ENCODE results near the gene ARAP2. TPM values are rescaled to one million over a fixed set of nuclear protein-coding genes. Genes with fewer than 3 reads are reported as not detected.

Gene ARAP2
- total RNA-seq, 5 donors from 2014 or later (not counting 1 experiment from before 2014, with no cell fraction given) = 41.2 to 94.3 (median 61.0) TPM

- Mint-ChIP-seq H3K27ac (peak overlapping the region in 1 of 2 donors; percentile 25), H3K4me3 (no peak overlapping the region), H3K27me3 (no peaks in the 10 kb centered on the region), H3K36me3 (no peaks in the 10 kb centered on the region), H3K4me1 (peaks cover 37 to 43% (median 41%) of the 10 kb centered on the region in 3 donors), H3K9me3 (no peaks in the 10 kb centered on the region)
- Histone ChIP-seq H3K4me1 (ENCODE audit: control insufficient read depth in 1 of 2, extremely low read depth in 1 of 2, insufficient read depth in 2 of 2, low read length in 2 of 2) (peaks cover 8 to 21% of the 10 kb centered on the region in 2 experiments), H3K27me3 (replicated peaks in 1 of 2; ENCODE audit: control insufficient read depth in 2 of 2, extremely low read depth in 1 of 2, insufficient read depth in 2 of 2, low read length in 1 of 2) (no peaks in the 10 kb centered on the region), H3K27ac (ENCODE audit: low read length) (peak overlapping the region; percentile 59), H3K36me3 (ENCODE audit: control insufficient read depth in 2 of 2, extremely low read depth in 1 of 2, insufficient read depth in 1 of 2, low read length in 1 of 2) (no peaks in the 10 kb centered on the region), H3K9me3 (no peaks in the 10 kb centered on the region), H3K4me3 (ENCODE audit: control insufficient read depth in 1 of 2, extremely low read depth in 1 of 2, low read length in 1 of 2) (no peak overlapping the region)
- DNase-seq = peak in 1 of 35 experiments; percentile 48
- POLR2A ChIA-PET = interaction anchor here (0.6 to 2.0 kb wide), 10 partner anchors 9 to 126 kb away, joined by 3 to 15 read pairs (median 4); partner anchors contain the start of gene ARAP2 (in 1 of the 2)
- WGBS (ENCODE audit: insufficient coverage) = no CpG with 5 or more reads among the region's 2 CpGs
- ATAC-seq (replicated peaks in 1 of 4) = peak in 1 of 4 experiments; percentile 21
- CTCF ChIA-PET = interaction anchor here (0.8 to 1.6 kb wide), 9 partner anchors 9 to 132 kb away, joined by 3 to 10 read pairs (median 5); partner anchors contain the start of gene ARAP2 (in 1 of the 2)
These were observed 23.4 kb upstream of the ARAP2 start for GRCh38 chr4:36267486-36268268.

- H3K27me3 ChIP-seq (replicated peaks in 1 of 2; ENCODE audit: control insufficient read depth in 2 of 2, extremely low read depth in 1 of 2, insufficient read depth in 2 of 2, low read length in 1 of 2) = no peaks in the 10 kb centered on the region
- Mint-ChIP-seq H3K27ac (peak overlapping the region in 1 of 2 donors; percentile 25), H3K27me3 (no peaks in the 10 kb centered on the region), H3K4me3 (no peak overlapping the region), H3K36me3 (no peaks in the 10 kb centered on the region), H3K9me3 (no peaks in the 10 kb centered on the region), H3K4me1 (peaks cover 31 to 37% (median 34%) of the 10 kb centered on the region in 3 donors)
- H3K4me3 ChIP-seq (ENCODE audit: control insufficient read depth in 1 of 2, extremely low read depth in 1 of 2, low read length in 1 of 2) = no peak overlapping the region
- no peak for DNase-seq
- 100% methylated on average over 1 of the region's 2 CpGs for WGBS (ENCODE audit: insufficient coverage)
- no peak for ATAC-seq (replicated peaks in 1 of 4)
- H3K9me3 ChIP-seq = no peaks in the 10 kb centered on the region
- ChIA-PET POLR2A (interaction anchor here in 1 of 2 donors (0.6 kb wide), 1 partner anchor 67 kb away, joined by 3 read pairs; no protein-coding TSS in a partner anchor), CTCF (interaction anchor here in 1 of 2 donors (1.0 kb wide), 1 partner anchor 16 kb away, joined by 4 read pairs; no protein-coding TSS in a partner anchor)
- H3K36me3 ChIP-seq (ENCODE audit: control insufficient read depth in 2 of 2, extremely low read depth in 1 of 2, insufficient read depth in 1 of 2, low read length in 1 of 2) = no peaks in the 10 kb centered on the region
- H3K4me1 ChIP-seq (ENCODE audit: control insufficient read depth in 1 of 2, extremely low read depth in 1 of 2, insufficient read depth in 2 of 2, low read length in 2 of 2) = peaks cover 5 to 16% of the 10 kb centered on the region in 2 experiments
- H3K27ac ChIP-seq (ENCODE audit: low read length) = no peak overlapping the region
These were observed 20.0 kb upstream of the ARAP2 start for GRCh38 chr4:36264207-36264826.

GRCh38 chr4:36260731-36261130 is 16.4 kb upstream of the ARAP2 start:
- CTCF ChIA-PET = no interaction called here
- no peak for DNase-seq
- no peaks in the 10 kb centered on the region for H3K36me3 ChIP-seq (ENCODE audit: control insufficient read depth in 2 of 2, extremely low read depth in 1 of 2, insufficient read depth in 1 of 2, low read length in 1 of 2)
- H3K4me1 ChIP-seq (ENCODE audit: control insufficient read depth in 1 of 2, extremely low read depth in 1 of 2, insufficient read depth in 2 of 2, low read length in 2 of 2) = peaks cover 12 to 13% of the 10 kb centered on the region in 2 experiments
- no peak for ATAC-seq (replicated peaks in 1 of 4)
- no peaks in the 10 kb centered on the region for H3K27me3 ChIP-seq (replicated peaks in 1 of 2; ENCODE audit: control insufficient read depth in 2 of 2, extremely low read depth in 1 of 2, insufficient read depth in 2 of 2, low read length in 1 of 2)
- Mint-ChIP-seq H3K4me3 (no peak overlapping the region), H3K27me3 (no peaks in the 10 kb centered on the region), H3K36me3 (no peaks in the 10 kb centered on the region), H3K4me1 (peaks cover 16 to 25% (median 21%) of the 10 kb centered on the region in 3 donors), H3K27ac (no peak overlapping the region), H3K9me3 (peaks cover 0 to 3% (median 0%) of the 10 kb centered on the region in 3 donors)
- WGBS (ENCODE audit: insufficient coverage) = 99% methylated on average over 5 of the region's 5 CpGs
- POLR2A ChIA-PET = no interaction called here
- H3K27ac ChIP-seq (ENCODE audit: low read length) = no peak overlapping the region
- H3K9me3 ChIP-seq = no peaks in the 10 kb centered on the region
- H3K4me3 ChIP-seq (ENCODE audit: control insufficient read depth in 1 of 2, extremely low read depth in 1 of 2, low read length in 1 of 2) = no peak overlapping the region

GRCh38 chr4:36256398-36256891 is 12.1 kb upstream of the ARAP2 start:
- Mint-ChIP-seq H3K4me1 (peaks cover 38 to 46% (median 42%) of the 10 kb centered on the region in 3 donors), H3K36me3 (no peaks in the 10 kb centered on the region), H3K9me3 (peaks cover 0 to 3% (median 0%) of the 10 kb centered on the region in 3 donors), H3K27me3 (no peaks in the 10 kb centered on the region), H3K27ac (peak overlapping the region; percentile 90 to 91), H3K4me3 (peak overlapping the region; percentile 22 to 65 (median 29))
- ATAC-seq (replicated peaks in 1 of 4) = no peak
- DNase-seq = no peak
- 50% methylated on average over 1 of the region's 6 CpGs for WGBS (ENCODE audit: insufficient coverage)
- Histone ChIP-seq H3K27ac (ENCODE audit: low read length) (peak overlapping the region; percentile 75), H3K9me3 (no peaks in the 10 kb centered on the region), H3K36me3 (ENCODE audit: control insufficient read depth in 2 of 2, extremely low read depth in 1 of 2, insufficient read depth in 1 of 2, low read length in 1 of 2) (no peaks in the 10 kb centered on the region), H3K4me1 (ENCODE audit: control insufficient read depth in 1 of 2, extremely low read depth in 1 of 2, insufficient read depth in 2 of 2, low read length in 2 of 2) (peaks cover 19 to 30% of the 10 kb centered on the region in 2 experiments), H3K27me3 (replicated peaks in 1 of 2; ENCODE audit: control insufficient read depth in 2 of 2, extremely low read depth in 1 of 2, insufficient read depth in 2 of 2, low read length in 1 of 2) (no peaks in the 10 kb centered on the region), H3K4me3 (ENCODE audit: control insufficient read depth in 1 of 2, extremely low read depth in 1 of 2, low read length in 1 of 2) (no peak overlapping the region)
- POLR2A ChIA-PET = no interaction called here
- CTCF ChIA-PET = interaction anchor here in 1 of 2 donors (1.0 kb wide), 1 partner anchor 12 kb away, joined by 5 read pairs; no protein-coding TSS in a partner anchor

GRCh38 chr4:36255577-36255976 is 11.3 kb upstream of the ARAP2 start:
- Mint-ChIP-seq H3K4me1 (peaks cover 38 to 50% (median 42%) of the 10 kb centered on the region in 3 donors), H3K4me3 (peak overlapping the region; percentile 61 to 65 (median 64)), H3K9me3 (peaks cover 0 to 3% (median 0%) of the 10 kb centered on the region in 3 donors), H3K36me3 (no peaks in the 10 kb centered on the region), H3K27ac (peak overlapping the region; percentile 88 to 96), H3K27me3 (no peaks in the 10 kb centered on the region)
- H3K9me3 ChIP-seq = no peaks in the 10 kb centered on the region
- no peaks in the 10 kb centered on the region for H3K27me3 ChIP-seq (replicated peaks in 1 of 2; ENCODE audit: control insufficient read depth in 2 of 2, extremely low read depth in 1 of 2, insufficient read depth in 2 of 2, low read length in 1 of 2)
- peaks cover 19 to 30% of the 10 kb centered on the region in 2 experiments for H3K4me1 ChIP-seq (ENCODE audit: control insufficient read depth in 1 of 2, extremely low read depth in 1 of 2, insufficient read depth in 2 of 2, low read length in 2 of 2)
- ChIA-PET POLR2A (interaction anchor here (0.7 to 2.2 kb wide), 4 partner anchors 11 to 13 kb away, joined by 3 to 15 read pairs (median 10); partner anchors contain the start of gene ARAP2 (in 2 of the 2)), CTCF (interaction anchor here in 1 of 2 donors (0.7 to 2.0 kb wide), 5 partner anchors 9 to 138 kb away, joined by 3 to 12 read pairs (median 4); partner anchors contain the start of gene ARAP2)
- no peaks in the 10 kb centered on the region for H3K36me3 ChIP-seq (ENCODE audit: control insufficient read depth in 2 of 2, extremely low read depth in 1 of 2, insufficient read depth in 1 of 2, low read length in 1 of 2)
- DNase-seq (peak; percentile 24 to 90 (median 68)), ATAC-seq (replicated peaks in 1 of 4) (peak; percentile 96 to 99 (median 98))
- H3K27ac ChIP-seq (ENCODE audit: low read length) = peak overlapping the region; percentile 75
- no CpG with 5 or more reads among the region's 2 CpGs for WGBS (ENCODE audit: insufficient coverage)
- no peak overlapping the region for H3K4me3 ChIP-seq (ENCODE audit: control insufficient read depth in 1 of 2, extremely low read depth in 1 of 2, low read length in 1 of 2)

Measured in T-cell (primary cell).